Measurements from ENCODE around the gene PARVA. TPM values are rescaled to one million over a fixed set of nuclear protein-coding genes. Genes with fewer than 3 reads are reported as not detected.

The PARVA gene
- total RNA-seq, 1 experiment from 2014 or later: 18.1 TPM

DNA sequence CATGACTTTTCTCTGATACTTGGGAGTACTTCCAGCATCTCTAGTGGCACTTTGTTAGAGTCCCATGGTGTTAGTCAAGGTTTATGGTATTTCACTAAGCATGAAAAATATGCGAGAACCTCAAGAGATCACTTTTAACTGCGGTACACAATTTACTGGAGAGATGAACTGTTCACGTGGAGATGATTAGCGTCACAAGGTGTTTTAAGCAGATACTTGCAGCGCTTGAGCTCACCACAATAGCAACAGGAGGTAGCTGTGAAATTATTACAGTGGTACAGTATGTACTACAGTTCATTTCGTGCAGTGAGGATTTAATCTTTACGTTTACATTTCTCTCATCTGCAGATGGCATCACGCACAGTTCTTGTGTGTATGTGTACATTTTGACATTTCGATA lies 4.5 kb downstream of the PARVA start:
- Histone ChIP-seq H3K79me2 (ENCODE audit: insufficient read depth, low read length) (peaks cover 3% of the 10 kb centered on the region; the same call in 1 of the 2 replicates), H3K56ac (ENCODE audit: insufficient read length, low read depth, low read length) (no peak overlapping the region), H3K4me1 (ENCODE audit: insufficient read depth, low read length) (peaks cover 1% of the 10 kb centered on the region; the same call in 1 of the 2 replicates), H3K9me3 (ENCODE audit: control insufficient read depth, low read depth, low read length) (no peaks in the 10 kb centered on the region), H4K20me1 (ENCODE audit: control insufficient read depth, insufficient read depth, insufficient read length) (no peaks in the 10 kb centered on the region), H3K27ac (ENCODE audit: insufficient read length, low read depth, low read length) (no peak overlapping the region), H3T11ph (ENCODE audit: low read length) (no peak overlapping the region), H2BK120ac (ENCODE audit: low read depth, low read length, poor library complexity, severe bottlenecking) (no peak overlapping the region), H3K4ac (ENCODE audit: low read depth, low read length) (no peak overlapping the region), H2BK12ac (ENCODE audit: insufficient read length, low read depth, low read length) (no peak overlapping the region), H2AK5ac (ENCODE audit: insufficient read length, low read length) (no peak overlapping the region), H2BK20ac (ENCODE audit: low read depth, low read length, poor library complexity, severe bottlenecking) (no peak overlapping the region), H3K23ac (ENCODE audit: insufficient read length, low read depth, low read length) (no peak overlapping the region), H3K79me1 (ENCODE audit: insufficient read depth, low read depth, low read length, poor library complexity, severe bottlenecking) (no peaks in the 10 kb centered on the region), H4K5ac (ENCODE audit: insufficient read length, low read depth, low read length) (no peak overlapping the region), H2BK15ac (ENCODE audit: low read depth, low read length) (no peak overlapping the region), H2AFZ (ENCODE audit: low read length) (no peak overlapping the region), H3K23me2 (ENCODE audit: insufficient read length, low read depth, low read length, poor library complexity, severe bottlenecking) (peaks cover 7% of the 10 kb centered on the region), H2BK5ac (ENCODE audit: insufficient read length, low read length) (no peak overlapping the region), H3K27me3 (ENCODE audit: insufficient read depth, low read length) (no peaks in the 10 kb centered on the region), H3K14ac (ENCODE audit: insufficient read depth, low read length) (no peak overlapping the region), H4K8ac (replicated peaks; ENCODE audit: insufficient read length, low read depth, low read length) (no peak overlapping the region), H3K4me2 (ENCODE audit: insufficient read depth, insufficient read length, low read length) (no peak overlapping the region), H3K9ac (ENCODE audit: extremely low read depth, insufficient read length, low read length) (no peak overlapping the region), H4K91ac (ENCODE audit: insufficient read length, low read depth, low read length) (no peak overlapping the region), H3K18ac (ENCODE audit: insufficient read length, low read depth, low read length) (no peak overlapping the region)
- no peak for DNase-seq
- WGBS (ENCODE audit: extremely low coverage, insufficient read length, low lambda C conversion rate): no CpG with 5 or more reads among the region's 9 CpGs
- peaks cover 2% of the 10 kb centered on the region for H3K27me3 Mint-ChIP-seq (ENCODE audit: low read depth)
- H3K36me3 Mint-ChIP-seq (ENCODE audit: insufficient read depth in 1 of 3, low read depth in 3 of 3): no peaks in the 10 kb centered on the region
- peaks cover 12% of the 10 kb centered on the region in 2 experiments for H3K4me1 Mint-ChIP-seq
- no peak overlapping the region for H3K4me3 Mint-ChIP-seq
- TF ChIP-seq, protein P1, sequence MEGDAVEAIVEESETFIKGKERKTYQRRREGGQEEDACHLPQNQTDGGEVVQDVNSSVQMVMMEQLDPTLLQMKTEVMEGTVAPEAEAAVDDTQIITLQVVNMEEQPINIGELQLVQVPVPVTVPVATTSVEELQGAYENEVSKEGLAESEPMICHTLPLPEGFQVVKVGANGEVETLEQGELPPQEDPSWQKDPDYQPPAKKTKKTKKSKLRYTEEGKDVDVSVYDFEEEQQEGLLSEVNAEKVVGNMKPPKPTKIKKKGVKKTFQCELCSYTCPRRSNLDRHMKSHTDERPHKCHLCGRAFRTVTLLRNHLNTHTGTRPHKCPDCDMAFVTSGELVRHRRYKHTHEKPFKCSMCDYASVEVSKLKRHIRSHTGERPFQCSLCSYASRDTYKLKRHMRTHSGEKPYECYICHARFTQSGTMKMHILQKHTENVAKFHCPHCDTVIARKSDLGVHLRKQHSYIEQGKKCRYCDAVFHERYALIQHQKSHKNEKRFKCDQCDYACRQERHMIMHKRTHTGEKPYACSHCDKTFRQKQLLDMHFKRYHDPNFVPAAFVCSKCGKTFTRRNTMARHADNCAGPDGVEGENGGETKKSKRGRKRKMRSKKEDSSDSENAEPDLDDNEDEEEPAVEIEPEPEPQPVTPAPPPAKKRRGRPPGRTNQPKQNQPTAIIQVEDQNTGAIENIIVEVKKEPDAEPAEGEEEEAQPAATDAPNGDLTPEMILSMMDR (conservative IDR thresholded peaks at IDR 0.05): no peak
- H3K9me3 Mint-ChIP-seq: no peaks in the 10 kb centered on the region
- no peak overlapping the region for H3K27ac Mint-ChIP-seq
